GM06990 (cell line): Measurements from ENCODE around the gene CALD1.
A peak's percentile ranks its signal among the peaks of the same experiment; 100 is the strongest.

Experiments used
- DNase-seq: peaks from one replicate; pipeline ENCODE4 v3.0.0-alpha.2; 2011; ENCODE audit not compliant: insufficient read length; ENCODE audit errors: extremely low read depth
- H3K27me3 ChIP-seq: replicated peaks from 2 replicates; pipeline ENCODE4 v1.6.0; 2011; ENCODE audit warnings: low read length; ENCODE audit not compliant: control insufficient read depth, insufficient read depth
- H3K36me3 ChIP-seq: 2 replicates; pipeline ENCODE4 v1.5.1; 2011; ENCODE audit warnings: low read length; ENCODE audit not compliant: control insufficient read depth, insufficient read depth
- H3K4me3 ChIP-seq: replicated peaks from 2 replicates; pipeline ENCODE4 v1.5.1; 2011; ENCODE audit warnings: low read depth, mild to moderate bottlenecking, control low read depth, low read length
- TF ChIP-seq, protein P1 (sequence below): IDR thresholded peaks from 2 replicates; pipeline ENCODE4 v1.5.1; 2011; ENCODE audit warnings: low read length, control low read depth, mild to moderate bottlenecking, inconsistent platforms; ENCODE audit not compliant: insufficient read depth, poor library complexity, severe bottlenecking

CALD1 gene

GRCh38 chr7:134926396-134926795 lies 147.0 kb downstream of the CALD1 start:
- H3K4me3 ChIP-seq: no peak overlapping the region
- TF ChIP-seq, protein P1, sequence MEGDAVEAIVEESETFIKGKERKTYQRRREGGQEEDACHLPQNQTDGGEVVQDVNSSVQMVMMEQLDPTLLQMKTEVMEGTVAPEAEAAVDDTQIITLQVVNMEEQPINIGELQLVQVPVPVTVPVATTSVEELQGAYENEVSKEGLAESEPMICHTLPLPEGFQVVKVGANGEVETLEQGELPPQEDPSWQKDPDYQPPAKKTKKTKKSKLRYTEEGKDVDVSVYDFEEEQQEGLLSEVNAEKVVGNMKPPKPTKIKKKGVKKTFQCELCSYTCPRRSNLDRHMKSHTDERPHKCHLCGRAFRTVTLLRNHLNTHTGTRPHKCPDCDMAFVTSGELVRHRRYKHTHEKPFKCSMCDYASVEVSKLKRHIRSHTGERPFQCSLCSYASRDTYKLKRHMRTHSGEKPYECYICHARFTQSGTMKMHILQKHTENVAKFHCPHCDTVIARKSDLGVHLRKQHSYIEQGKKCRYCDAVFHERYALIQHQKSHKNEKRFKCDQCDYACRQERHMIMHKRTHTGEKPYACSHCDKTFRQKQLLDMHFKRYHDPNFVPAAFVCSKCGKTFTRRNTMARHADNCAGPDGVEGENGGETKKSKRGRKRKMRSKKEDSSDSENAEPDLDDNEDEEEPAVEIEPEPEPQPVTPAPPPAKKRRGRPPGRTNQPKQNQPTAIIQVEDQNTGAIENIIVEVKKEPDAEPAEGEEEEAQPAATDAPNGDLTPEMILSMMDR: no peak
- no peaks in the 10 kb centered on the region for H3K36me3 ChIP-seq
- DNase-seq: no peak
- H3K27me3 ChIP-seq: no peaks in the 10 kb centered on the region

DNA sequence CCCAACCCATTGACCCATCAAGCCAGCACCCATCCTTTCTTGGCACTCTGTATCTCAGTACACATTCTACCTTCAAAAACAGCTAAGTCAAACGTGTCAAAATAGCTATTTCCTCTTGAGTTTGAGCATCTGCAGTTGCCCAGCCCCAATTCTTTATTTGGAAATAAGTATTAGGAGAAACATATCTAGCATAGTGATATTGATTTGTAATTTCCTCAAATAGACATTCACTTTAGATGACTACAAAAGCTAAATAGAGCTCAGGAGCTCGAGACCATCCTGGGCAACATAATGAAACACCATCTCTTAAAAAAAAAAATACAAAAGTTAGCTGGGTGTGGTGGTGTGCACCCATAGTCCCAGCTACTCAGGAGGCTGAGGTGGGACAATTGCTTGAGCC lies 147.6 kb downstream of the CALD1 start:
- Histone ChIP-seq H3K36me3 (no peaks in the 10 kb centered on the region), H3K27me3 (no peaks in the 10 kb centered on the region), H3K4me3 (no peak overlapping the region)
- DNase-seq: no peak
- TF ChIP-seq, protein P1: no peak

DNA sequence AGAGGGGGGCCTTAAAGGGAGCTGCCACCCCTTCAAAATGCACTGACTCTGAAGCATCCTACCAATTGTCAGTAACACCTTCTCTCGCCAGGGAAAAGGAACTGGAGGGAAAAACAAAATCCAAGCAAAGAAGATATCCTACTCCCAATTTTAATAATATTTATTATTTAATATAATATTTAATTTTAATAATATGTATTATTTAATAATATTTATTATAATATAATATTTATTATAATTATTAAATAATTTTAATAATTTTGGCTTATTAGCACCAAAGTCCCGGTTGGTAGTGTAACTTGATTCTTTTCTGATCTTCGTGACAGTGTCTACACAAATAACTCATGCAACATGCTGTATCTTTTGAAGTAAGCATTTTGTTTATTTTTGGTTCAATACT lies 148.3 kb downstream of the CALD1 start:
- H3K4me3 ChIP-seq: no peak overlapping the region
- no peaks in the 10 kb centered on the region for H3K36me3 ChIP-seq
- DNase-seq: no peak
- TF ChIP-seq, protein P1: no peak
- no peaks in the 10 kb centered on the region for H3K27me3 ChIP-seq

- Histone ChIP-seq H3K36me3 (no peaks in the 10 kb centered on the region), H3K27me3 (no peaks in the 10 kb centered on the region), H3K4me3 (no peak overlapping the region)
- no peak for DNase-seq
- TF ChIP-seq, protein P1: no peak
Observed at GRCh38 chr7:134928554-134928953, 149.1 kb downstream of the CALD1 start.

GRCh38 chr7:134931487-134931886 lies 152.1 kb downstream of the CALD1 start:
- DNase-seq: no peak
- H3K4me3 ChIP-seq: no peak overlapping the region
- H3K27me3 ChIP-seq: no peaks in the 10 kb centered on the region
- H3K36me3 ChIP-seq: no peaks in the 10 kb centered on the region
- TF ChIP-seq, protein P1: no peak

DNA sequence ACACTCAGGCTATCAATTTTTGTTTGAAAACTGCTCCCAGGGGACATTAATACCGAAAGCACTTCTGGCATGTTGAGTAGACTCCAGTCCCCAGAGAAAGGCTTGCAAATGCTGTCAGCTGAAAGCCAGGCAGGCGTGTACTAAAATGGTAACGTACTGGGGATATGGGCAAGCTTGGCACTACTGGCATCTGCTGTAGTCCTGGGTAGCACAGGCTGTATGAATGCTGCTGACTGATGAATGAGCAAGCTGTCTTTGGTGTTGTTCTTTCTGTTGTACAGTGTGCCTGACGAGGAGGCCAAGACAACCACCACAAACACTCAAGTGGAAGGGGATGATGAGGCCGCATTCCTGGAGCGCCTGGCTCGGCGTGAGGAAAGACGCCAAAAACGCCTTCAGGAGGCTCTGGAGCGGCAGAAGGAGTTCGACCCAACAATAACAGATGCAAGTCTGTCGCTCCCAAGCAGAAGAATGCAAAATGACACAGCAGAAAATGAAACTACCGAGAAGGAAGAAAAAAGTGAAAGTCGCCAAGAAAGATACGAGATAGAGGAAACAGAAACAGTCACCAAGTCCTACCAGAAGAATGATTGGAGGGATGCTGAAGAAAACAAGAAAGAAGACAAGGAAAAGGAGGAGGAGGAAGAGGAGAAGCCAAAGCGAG lies 153.4 kb downstream of the CALD1 start:
- Histone ChIP-seq H3K4me3 (peak overlapping the region; percentile 32), H3K27me3 (no peaks in the 10 kb centered on the region), H3K36me3 (no peaks in the 10 kb centered on the region)
- TF ChIP-seq, protein P1: no peak
- DNase-seq: peak; percentile 20
